SU-DHL-6 (cell line): Measurements from ENCODE around the gene TRAF2.

Experiments
- CTCF ChIP-seq: fragments of 200-600 bp; sonication (generic); IDR thresholded peaks from one replicate; pipeline ENCODE4 v1.5.1; 2017; ENCODE audit warnings: antibody characterized with exemption, mild to moderate bottlenecking, low read length, moderate library complexity; ENCODE audit not compliant: insufficient read depth, poor library complexity, severe bottlenecking
- EZH2phosphoT487 ChIP-seq: fragments of 200-600 bp; sonication (generic), shearing (Covaris generic); conservative IDR thresholded peaks from 2 replicates; pipeline ENCODE4 v1.6.1; 2018; ENCODE audit warnings: mild to moderate bottlenecking, antibody characterized with exemption, low read length, moderate library complexity, mixed read lengths

GRCh38 chr9:136840877-136841645, 45.3 kb upstream of the TRAF2 start:
- no peak for TF ChIP-seq CTCF
- TF ChIP-seq EZH2phosphoT487: no peak
